ENCODE data around the gene LMNB1.
"Not testable (repeated sequence)": the region's sequence is repeated elsewhere in the genome, so short reads cannot be mapped to it uniquely, and the experiment has no call there.

LMNB1 gene

GRCh38 chr5:126808521-126808988, 31.6 kb downstream of the LMNB1 start:
- no CpG with 5 or more reads among the region's 5 CpGs for WGBS, 2 experiments (ENCODE audit: insufficient coverage in 2 of 2)
- H3K36me3 ChIP-seq (ENCODE audit: control insufficient read depth, insufficient read depth, low read length) = peaks cover 67% of the 10 kb centered on the region

GRCh38 chr5:126809916-126810315, 33.0 kb downstream of the LMNB1 start:
- WGBS, 2 experiments (ENCODE audit: insufficient coverage in 2 of 2) = 90 to 97% methylated on average over 7 of the region's 7 CpGs
- Histone ChIP-seq H3K9me3 (ENCODE audit: control insufficient read depth, low read length) (no peaks in the 10 kb centered on the region), H3K36me3 (ENCODE audit: control insufficient read depth, insufficient read depth, low read length) (peaks cover 70% of the 10 kb centered on the region)

More at GRCh38 chr5:126808521-126808988, 31.6 kb downstream of the LMNB1 start:
- Histone ChIP-seq H3K9me3 (ENCODE audit: control insufficient read depth, low read length) (no peaks in the 10 kb centered on the region), H3K4me3 (ENCODE audit: extremely low read depth, insufficient read depth, low read length, poor library complexity, severe bottlenecking) (no peak overlapping the region), H3K27ac (ENCODE audit: low read depth, low read length, severe bottlenecking) (no peak overlapping the region), H3K4me1 (ENCODE audit: control insufficient read depth, insufficient read depth, low read length, poor library complexity, severe bottlenecking) (peaks cover 43% of the 10 kb centered on the region)

GRCh38 chr5:126810596-126811380, 33.9 kb downstream of the LMNB1 start:
- Histone ChIP-seq H3K4me1 (ENCODE audit: control insufficient read depth, insufficient read depth, low read length, poor library complexity, severe bottlenecking) (peaks cover 52% of the 10 kb centered on the region), H3K36me3 (ENCODE audit: control insufficient read depth, insufficient read depth, low read length) (peaks cover 63% of the 10 kb centered on the region), H3K9me3 (ENCODE audit: control insufficient read depth, low read length) (no peaks in the 10 kb centered on the region), H3K27ac (ENCODE audit: low read depth, low read length, severe bottlenecking) (peak overlapping the region; percentile 84), H3K4me3 (ENCODE audit: extremely low read depth, insufficient read depth, low read length, poor library complexity, severe bottlenecking) (no peak overlapping the region)
- WGBS, 2 experiments (ENCODE audit: insufficient coverage in 2 of 2) = 100% methylated on average over 1 of the region's 4 CpGs

More at GRCh38 chr5:126809916-126810315, 33.0 kb downstream of the LMNB1 start:
- Histone ChIP-seq H3K4me1 (ENCODE audit: control insufficient read depth, insufficient read depth, low read length, poor library complexity, severe bottlenecking) (peaks cover 51% of the 10 kb centered on the region), H3K4me3 (ENCODE audit: extremely low read depth, insufficient read depth, low read length, poor library complexity, severe bottlenecking) (no peak overlapping the region), H3K27ac (ENCODE audit: low read depth, low read length, severe bottlenecking) (no peak overlapping the region)

- H3K36me3 ChIP-seq (ENCODE audit: control insufficient read depth, insufficient read depth, low read length) = peaks cover 63% of the 10 kb centered on the region
- peaks cover 52% of the 10 kb centered on the region for H3K4me1 ChIP-seq (ENCODE audit: control insufficient read depth, insufficient read depth, low read length, poor library complexity, severe bottlenecking)
- peak overlapping the region; percentile 84 for H3K27ac ChIP-seq (ENCODE audit: low read depth, low read length, severe bottlenecking)
- 68 to 83% methylated on average over 2 to 3 of the region's 6 CpGs for WGBS, 2 experiments (ENCODE audit: insufficient coverage in 2 of 2)
- H3K4me3 ChIP-seq (ENCODE audit: extremely low read depth, insufficient read depth, low read length, poor library complexity, severe bottlenecking) = no peak overlapping the region
- H3K9me3 ChIP-seq (ENCODE audit: control insufficient read depth, low read length) = no peaks in the 10 kb centered on the region
Measured at GRCh38 chr5:126811515-126812198, 34.7 kb downstream of the LMNB1 start.

GRCh38 chr5:126812199-126812570, 35.2 kb downstream of the LMNB1 start:
- no peak overlapping the region for H3K4me3 ChIP-seq (ENCODE audit: extremely low read depth, insufficient read depth, low read length, poor library complexity, severe bottlenecking)
- peaks cover 65% of the 10 kb centered on the region for H3K36me3 ChIP-seq (ENCODE audit: control insufficient read depth, insufficient read depth, low read length)
- H3K4me1 ChIP-seq (ENCODE audit: control insufficient read depth, insufficient read depth, low read length, poor library complexity, severe bottlenecking) = peaks cover 52% of the 10 kb centered on the region
- H3K9me3 ChIP-seq (ENCODE audit: control insufficient read depth, low read length) = no peaks in the 10 kb centered on the region
- 75 to 100% methylated on average over 1 to 4 of the region's 4 CpGs for WGBS, 2 experiments (ENCODE audit: insufficient coverage in 2 of 2)
- peak overlapping the region; percentile 84 for H3K27ac ChIP-seq (ENCODE audit: low read depth, low read length, severe bottlenecking)

- H3K9me3 ChIP-seq (ENCODE audit: control insufficient read depth, low read length); H3K4me3 ChIP-seq (ENCODE audit: extremely low read depth, insufficient read depth, low read length, poor library complexity, severe bottlenecking); H3K27ac ChIP-seq (ENCODE audit: low read depth, low read length, severe bottlenecking): not testable (repeated sequence)
- 93 to 97% methylated on average over 6 to 8 of the region's 9 CpGs for WGBS, 2 experiments (ENCODE audit: insufficient coverage in 2 of 2)
- H3K36me3 ChIP-seq (ENCODE audit: control insufficient read depth, insufficient read depth, low read length) = peaks cover 73% of the 10 kb centered on the region
- H3K4me1 ChIP-seq (ENCODE audit: control insufficient read depth, insufficient read depth, low read length, poor library complexity, severe bottlenecking) = peaks cover 47% of the 10 kb centered on the region
Measured at GRCh38 chr5:126813799-126814198, 36.9 kb downstream of the LMNB1 start.

- 100% methylated on average over 1 of the region's 2 CpGs; no CpG with 5 or more reads in 1 of the 2 experiments for WGBS, 2 experiments (ENCODE audit: insufficient coverage in 2 of 2)
- Histone ChIP-seq H3K36me3 (ENCODE audit: control insufficient read depth, insufficient read depth, low read length) (peaks cover 71% of the 10 kb centered on the region), H3K4me1 (ENCODE audit: control insufficient read depth, insufficient read depth, low read length, poor library complexity, severe bottlenecking) (peaks cover 39% of the 10 kb centered on the region), H3K9me3 (ENCODE audit: control insufficient read depth, low read length) (no peaks in the 10 kb centered on the region), H3K27ac (ENCODE audit: low read depth, low read length, severe bottlenecking) (peak overlapping the region; percentile 18), H3K4me3 (ENCODE audit: extremely low read depth, insufficient read depth, low read length, poor library complexity, severe bottlenecking) (no peak overlapping the region)
Measured at GRCh38 chr5:126814721-126815404, 37.9 kb downstream of the LMNB1 start.

- Histone ChIP-seq H3K27ac (ENCODE audit: low read depth, low read length, severe bottlenecking) (no peak overlapping the region), H3K36me3 (ENCODE audit: control insufficient read depth, insufficient read depth, low read length) (peaks cover 85% of the 10 kb centered on the region), H3K4me3 (ENCODE audit: extremely low read depth, insufficient read depth, low read length, poor library complexity, severe bottlenecking) (no peak overlapping the region), H3K9me3 (ENCODE audit: control insufficient read depth, low read length) (no peaks in the 10 kb centered on the region), H3K4me1 (ENCODE audit: control insufficient read depth, insufficient read depth, low read length, poor library complexity, severe bottlenecking) (peaks cover 22% of the 10 kb centered on the region)
- 94 to 100% methylated on average over 5 of the region's 8 CpGs for WGBS, 2 experiments (ENCODE audit: insufficient coverage in 2 of 2)
Measured at GRCh38 chr5:126816649-126817048, 39.7 kb downstream of the LMNB1 start.

GRCh38 chr5:126818736-126819135, 41.8 kb downstream of the LMNB1 start:
- WGBS, 2 experiments (ENCODE audit: insufficient coverage in 2 of 2) = 92 to 94% methylated on average over 3 to 4 of the region's 4 CpGs
- H3K36me3 ChIP-seq (ENCODE audit: control insufficient read depth, insufficient read depth, low read length) = peaks cover 87% of the 10 kb centered on the region
- no peaks in the 10 kb centered on the region for H3K9me3 ChIP-seq (ENCODE audit: control insufficient read depth, low read length)
- peaks cover 9% of the 10 kb centered on the region for H3K4me1 ChIP-seq (ENCODE audit: control insufficient read depth, insufficient read depth, low read length, poor library complexity, severe bottlenecking)
- H3K4me3 ChIP-seq (ENCODE audit: extremely low read depth, insufficient read depth, low read length, poor library complexity, severe bottlenecking) = no peak overlapping the region
- no peak overlapping the region for H3K27ac ChIP-seq (ENCODE audit: low read depth, low read length, severe bottlenecking)

- H3K27ac ChIP-seq (ENCODE audit: low read depth, low read length, severe bottlenecking) = no peak overlapping the region
- H3K9me3 ChIP-seq (ENCODE audit: control insufficient read depth, low read length) = no peaks in the 10 kb centered on the region
- H3K4me3 ChIP-seq (ENCODE audit: extremely low read depth, insufficient read depth, low read length, poor library complexity, severe bottlenecking) = no peak overlapping the region
- H3K36me3 ChIP-seq (ENCODE audit: control insufficient read depth, insufficient read depth, low read length) = peaks cover 86% of the 10 kb centered on the region
- peaks cover 8% of the 10 kb centered on the region for H3K4me1 ChIP-seq (ENCODE audit: control insufficient read depth, insufficient read depth, low read length, poor library complexity, severe bottlenecking)
- WGBS, 2 experiments (ENCODE audit: insufficient coverage in 2 of 2) = 94 to 100% methylated on average over 2 to 4 of the region's 5 CpGs
Measured at GRCh38 chr5:126819253-126819652, 42.3 kb downstream of the LMNB1 start.

All from mesodermal cell (in vitro differentiated cells).